NCI-H526 (cell line): ENCODE data around the gene ACSS3.
A peak's percentile ranks its signal among the peaks of the same experiment; 100 is the strongest.

ENCODE experiments used
- DNase-seq, 2 experiments: peaks; one replicate each; lab custom pipeline; 2025; lab: John Stamatoyannopoulos, UW

The ACSS3 gene

GRCh38 chr12:81297601-81298000, 219.7 kb downstream of the ACSS3 start:
- DNase-seq, result no peak

GRCh38 chr12:81300454-81300853, 222.6 kb downstream of the ACSS3 start:
- no peak for DNase-seq

- peak; percentile 84 to 85 for DNase-seq
These were observed 226.1 kb downstream of the ACSS3 start for GRCh38 chr12:81303935-81304334.
